ENCODE measurements around the gene WTAP. TPM values are rescaled to one million over a fixed set of nuclear protein-coding genes. Genes with fewer than 3 reads are reported as not detected.
"Not testable (repeated sequence)": the region's sequence is repeated elsewhere in the genome, so short reads cannot be mapped to it uniquely, and the experiment has no call there.

WTAP gene
- total RNA-seq, 1 experiment from 2014 or later = 138 TPM

DNA sequence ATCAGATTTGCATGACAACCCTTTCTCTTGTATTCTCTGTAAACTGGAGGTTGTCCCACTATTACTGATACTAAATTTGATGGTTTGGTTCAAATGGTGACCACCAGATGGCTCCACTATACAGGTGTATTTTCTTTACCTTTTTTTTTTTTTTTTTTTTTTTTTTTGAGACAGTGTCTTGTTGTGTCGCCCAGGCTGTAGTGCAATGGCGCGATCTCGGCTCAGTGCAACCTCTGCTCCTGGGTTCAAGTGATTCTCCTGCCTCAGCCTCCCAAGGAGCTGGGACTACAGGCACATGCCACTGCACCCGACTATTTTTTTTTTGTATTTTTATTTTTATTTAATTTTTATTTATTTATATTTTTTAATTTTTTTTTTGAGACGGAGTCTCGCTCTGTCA lies 6.6 kb upstream of the WTAP start:
- Histone ChIP-seq H3K4me1 (ENCODE audit: insufficient read depth, low read length) (no peaks in the 10 kb centered on the region), H4K20me1 (ENCODE audit: control insufficient read depth, insufficient read depth, insufficient read length) (no peaks in the 10 kb centered on the region), H3K79me2 (ENCODE audit: insufficient read depth, low read length) (peaks cover under 1% of the 10 kb centered on the region; the same call in 1 of the 2 replicates), H2BK20ac (ENCODE audit: low read depth, low read length, poor library complexity, severe bottlenecking) (no peak overlapping the region), H4K5ac (ENCODE audit: insufficient read length, low read depth, low read length) (no peak overlapping the region), H3K27me3 (ENCODE audit: insufficient read depth, low read length) (no peaks in the 10 kb centered on the region), H3K23me2 (ENCODE audit: insufficient read length, low read depth, low read length, poor library complexity, severe bottlenecking) (no peaks in the 10 kb centered on the region), H2BK120ac (ENCODE audit: low read depth, low read length, poor library complexity, severe bottlenecking) (no peak overlapping the region), H3K9ac (ENCODE audit: extremely low read depth, insufficient read length, low read length) (no peak overlapping the region), H2BK12ac (ENCODE audit: insufficient read length, low read depth, low read length) (no peak overlapping the region), H3K18ac (ENCODE audit: insufficient read length, low read depth, low read length) (no peak overlapping the region), H2AK5ac (ENCODE audit: insufficient read length, low read length) (no peak overlapping the region), H2BK5ac (ENCODE audit: insufficient read length, low read length) (no peak overlapping the region), H3K4me2 (ENCODE audit: insufficient read depth, insufficient read length, low read length) (no peak overlapping the region), H3K4ac (ENCODE audit: low read depth, low read length) (no peak overlapping the region), H3K9me3 (ENCODE audit: control insufficient read depth, low read depth, low read length) (no peaks in the 10 kb centered on the region), H3K79me1 (ENCODE audit: insufficient read depth, low read depth, low read length, poor library complexity, severe bottlenecking) (no peaks in the 10 kb centered on the region), H3T11ph (ENCODE audit: low read length) (no peak overlapping the region), H3K27ac (ENCODE audit: insufficient read length, low read depth, low read length) (no peak overlapping the region), H3K56ac (ENCODE audit: insufficient read length, low read depth, low read length) (no peak overlapping the region), H3K23ac (ENCODE audit: insufficient read length, low read depth, low read length) (no peak overlapping the region), H2BK15ac (ENCODE audit: low read depth, low read length) (no peak overlapping the region), H2AFZ (ENCODE audit: low read length) (no peak overlapping the region), H4K91ac (ENCODE audit: insufficient read length, low read depth, low read length) (no peak overlapping the region), H4K8ac (replicated peaks; ENCODE audit: insufficient read length, low read depth, low read length) (no peak overlapping the region), H3K14ac (ENCODE audit: insufficient read depth, low read length) (no peak overlapping the region)
- DNase-seq = no peak
- H3K4me3 Mint-ChIP-seq = no peak overlapping the region
- no CpG with 5 or more reads among the region's 7 CpGs for WGBS (ENCODE audit: extremely low coverage, insufficient read length, low lambda C conversion rate)
- no peaks in the 10 kb centered on the region for H3K27me3 Mint-ChIP-seq (ENCODE audit: low read depth)
- H3K9me3 Mint-ChIP-seq = no peaks in the 10 kb centered on the region
- no peak overlapping the region for H3K27ac Mint-ChIP-seq
- TF ChIP-seq, protein P1, sequence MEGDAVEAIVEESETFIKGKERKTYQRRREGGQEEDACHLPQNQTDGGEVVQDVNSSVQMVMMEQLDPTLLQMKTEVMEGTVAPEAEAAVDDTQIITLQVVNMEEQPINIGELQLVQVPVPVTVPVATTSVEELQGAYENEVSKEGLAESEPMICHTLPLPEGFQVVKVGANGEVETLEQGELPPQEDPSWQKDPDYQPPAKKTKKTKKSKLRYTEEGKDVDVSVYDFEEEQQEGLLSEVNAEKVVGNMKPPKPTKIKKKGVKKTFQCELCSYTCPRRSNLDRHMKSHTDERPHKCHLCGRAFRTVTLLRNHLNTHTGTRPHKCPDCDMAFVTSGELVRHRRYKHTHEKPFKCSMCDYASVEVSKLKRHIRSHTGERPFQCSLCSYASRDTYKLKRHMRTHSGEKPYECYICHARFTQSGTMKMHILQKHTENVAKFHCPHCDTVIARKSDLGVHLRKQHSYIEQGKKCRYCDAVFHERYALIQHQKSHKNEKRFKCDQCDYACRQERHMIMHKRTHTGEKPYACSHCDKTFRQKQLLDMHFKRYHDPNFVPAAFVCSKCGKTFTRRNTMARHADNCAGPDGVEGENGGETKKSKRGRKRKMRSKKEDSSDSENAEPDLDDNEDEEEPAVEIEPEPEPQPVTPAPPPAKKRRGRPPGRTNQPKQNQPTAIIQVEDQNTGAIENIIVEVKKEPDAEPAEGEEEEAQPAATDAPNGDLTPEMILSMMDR (conservative IDR thresholded peaks at IDR 0.05) = peak; percentile 70
- H3K36me3 Mint-ChIP-seq (ENCODE audit: insufficient read depth in 1 of 3, low read depth in 3 of 3) = peaks cover 4 to 5% (median 5%) of the 10 kb centered on the region in 3 experiments; a peak in 6 of 7 replicates
- H3K4me1 Mint-ChIP-seq = peaks cover 8 to 11% of the 10 kb centered on the region in 2 experiments

- H2BK15ac ChIP-seq (ENCODE audit: low read depth, low read length); H4K5ac ChIP-seq (ENCODE audit: insufficient read length, low read depth, low read length); H3K9me3 ChIP-seq (ENCODE audit: control insufficient read depth, low read depth, low read length); H3K9ac ChIP-seq (ENCODE audit: extremely low read depth, insufficient read length, low read length); H3K4me2 ChIP-seq (ENCODE audit: insufficient read depth, insufficient read length, low read length); H4K20me1 ChIP-seq (ENCODE audit: control insufficient read depth, insufficient read depth, insufficient read length); H2AFZ ChIP-seq (ENCODE audit: low read length); H3K4me1 ChIP-seq (ENCODE audit: insufficient read depth, low read length); H3K4ac ChIP-seq (ENCODE audit: low read depth, low read length); H3K79me2 ChIP-seq (ENCODE audit: insufficient read depth, low read length); H3K9me3 Mint-ChIP-seq; H4K8ac ChIP-seq (replicated peaks; ENCODE audit: insufficient read length, low read depth, low read length); H2BK12ac ChIP-seq (ENCODE audit: insufficient read length, low read depth, low read length); H3K23ac ChIP-seq (ENCODE audit: insufficient read length, low read depth, low read length); H3K79me1 ChIP-seq (ENCODE audit: insufficient read depth, low read depth, low read length, poor library complexity, severe bottlenecking); H3K27ac ChIP-seq (ENCODE audit: insufficient read length, low read depth, low read length); H3K4me3 Mint-ChIP-seq; H2BK5ac ChIP-seq (ENCODE audit: insufficient read length, low read length); H3K27ac Mint-ChIP-seq; H3K56ac ChIP-seq (ENCODE audit: insufficient read length, low read depth, low read length); H3K18ac ChIP-seq (ENCODE audit: insufficient read length, low read depth, low read length); DNase-seq; H3K27me3 ChIP-seq (ENCODE audit: insufficient read depth, low read length); H3K14ac ChIP-seq (ENCODE audit: insufficient read depth, low read length); H3K23me2 ChIP-seq (ENCODE audit: insufficient read length, low read depth, low read length, poor library complexity, severe bottlenecking); H3T11ph ChIP-seq (ENCODE audit: low read length); H2BK20ac ChIP-seq (ENCODE audit: low read depth, low read length, poor library complexity, severe bottlenecking); H2BK120ac ChIP-seq (ENCODE audit: low read depth, low read length, poor library complexity, severe bottlenecking); H4K91ac ChIP-seq (ENCODE audit: insufficient read length, low read depth, low read length); H3K27me3 Mint-ChIP-seq (ENCODE audit: low read depth); H2AK5ac ChIP-seq (ENCODE audit: insufficient read length, low read length): not testable (repeated sequence)
- Mint-ChIP-seq H3K36me3 (ENCODE audit: insufficient read depth in 1 of 3, low read depth in 3 of 3) (peaks cover 5 to 13% (median 8%) of the 10 kb centered on the region in 3 experiments; a peak in 6 of 7 replicates), H3K4me1 (peaks cover 12 to 18% of the 10 kb centered on the region in 2 experiments)
- no CpG with 5 or more reads among the region's 3 CpGs for WGBS (ENCODE audit: extremely low coverage, insufficient read length, low lambda C conversion rate)
Observed at GRCh38 chr6:159721981-159722380, 5.3 kb upstream of the WTAP start.

Data from H9 (cell line).